HepG2 (cell line): Measurements from ENCODE around the gene AAMP. TPM values are rescaled to one million over a fixed set of nuclear protein-coding genes. Genes with fewer than 3 reads are reported as not detected.

Experiments
- HOXA9 ChIP-seq: sonication (generic); formaldehyde crosslinking; IDR thresholded peaks from 2 replicates; pipeline ENCODE4 v1.8.1; 2022; ENCODE audit warnings: missing genetic modification reagents, mild to moderate bottlenecking, moderate library complexity, borderline replicate concordance
- ISL2 ChIP-seq: sonication (generic); formaldehyde crosslinking; IDR thresholded peaks from 2 replicates; pipeline ENCODE4 v1.5.0; 2020; ENCODE audit warnings: missing genetic modification reagents
- KDM4B ChIP-seq: sonication (generic); formaldehyde crosslinking; IDR thresholded peaks from 2 replicates; pipeline ENCODE4 v1.4.0; 2020; ENCODE audit warnings: missing genetic modification reagents
- MAZ ChIP-seq, 2 experiments: sonication (generic) in 1 of 2; formaldehyde crosslinking in 1 of 2; IDR thresholded peaks; 2 replicates each; pipeline versions ENCODE4 v1.5.0 to v1.6.1; 2012 to 2020; ENCODE audit warnings: low read depth in 2 of 2, mild to moderate bottlenecking in 2 of 2, borderline replicate concordance in 1 of 2, improper control_type of control experiment in 1 of 2, low read length in 1 of 2, missing genetic modification reagents in 1 of 2, moderate library complexity in 1 of 2
- PAX8 ChIP-seq: sonication (generic); formaldehyde crosslinking; IDR thresholded peaks from 2 replicates; pipeline ENCODE4 v1.8.0; 2022; ENCODE audit warnings: mild to moderate bottlenecking, missing genetic modification reagents, borderline replicate concordance
- PHF5A ChIP-seq: IDR thresholded peaks from one replicate; pipeline ENCODE4 v1.6.1; 2018; ENCODE audit warnings: low read depth, missing genetic modification reagents; ENCODE audit not compliant: unreplicated experiment
- PPARG ChIP-seq: conservative IDR thresholded peaks from 2 replicates; pipeline ENCODE4 v1.6.1; 2016; ENCODE audit warnings: missing biosample characterization, missing genetic modification reagents
- RBAK ChIP-seq: sonication (generic); formaldehyde crosslinking; IDR thresholded peaks from 2 replicates; pipeline ENCODE4 v1.5.1; 2020; ENCODE audit warnings: mild to moderate bottlenecking, missing genetic modification reagents
- STAT5B ChIP-seq: sonication (generic); formaldehyde crosslinking; IDR thresholded peaks from 2 replicates; pipeline ENCODE4 v1.4.0; 2020; ENCODE audit warnings: missing genetic modification reagents
- THAP9 ChIP-seq: sonication (generic); formaldehyde crosslinking; IDR thresholded peaks from 2 replicates; pipeline ENCODE4; 2020; ENCODE audit warnings: missing genetic modification reagents, mild to moderate bottlenecking, borderline replicate concordance
- USF2 ChIP-seq, 2 experiments: sonication (generic) in 1 of 2; formaldehyde crosslinking in 1 of 2; IDR thresholded peaks; 2 replicates each; pipeline versions ENCODE4 v1.5.1 to v1.6.1; 2011 to 2020; ENCODE audit warnings: borderline replicate concordance in 1 of 2, low read depth in 1 of 2, low read length in 1 of 2, mild to moderate bottlenecking in 1 of 2, missing genetic modification reagents in 1 of 2, moderate library complexity in 1 of 2
- ZBTB3 ChIP-seq: sonication (generic); formaldehyde crosslinking; IDR thresholded peaks from 2 replicates; pipeline ENCODE4 v1.4.0; 2020; ENCODE audit warnings: low read depth, mild to moderate bottlenecking, moderate library complexity, missing genetic modification reagents, borderline replicate concordance
- ZBTB44 ChIP-seq: sonication (generic); formaldehyde crosslinking; IDR thresholded peaks from 2 replicates; pipeline ENCODE4 v1.4.0; 2020; ENCODE audit warnings: missing genetic modification reagents
- ZFAT ChIP-seq: sonication (generic); formaldehyde crosslinking; conservative IDR thresholded peaks from 2 replicates; pipeline ENCODE4 v1.8.1; 2023; ENCODE audit warnings: missing genetic modification reagents, inconsistent platforms
- ZMYM4 ChIP-seq: sonication (generic); formaldehyde crosslinking; IDR thresholded peaks from 2 replicates; pipeline ENCODE4 v1.8.1; 2023; ENCODE audit warnings: mild to moderate bottlenecking, missing genetic modification reagents
- ZNF20 ChIP-seq: sonication (generic); formaldehyde crosslinking; IDR thresholded peaks from 2 replicates; pipeline ENCODE4 v1.4.0; 2020; ENCODE audit warnings: mild to moderate bottlenecking, moderate library complexity, missing genetic modification reagents
- ZNF354B ChIP-seq: sonication (generic); formaldehyde crosslinking; IDR thresholded peaks from 2 replicates; pipeline ENCODE4 v1.8.0; 2022; ENCODE audit warnings: mild to moderate bottlenecking, missing genetic modification reagents
- ZNF678 ChIP-seq: sonication (generic); formaldehyde crosslinking; IDR thresholded peaks from 2 replicates; pipeline ENCODE4 v1.4.0; 2020; ENCODE audit warnings: mild to moderate bottlenecking, missing genetic modification reagents
- ZNF749 ChIP-seq: sonication (generic); formaldehyde crosslinking; IDR thresholded peaks from 2 replicates; pipeline ENCODE4 v1.8.0; 2022; ENCODE audit warnings: mild to moderate bottlenecking, missing genetic modification reagents, moderate library complexity, borderline replicate concordance
- ZNF775 ChIP-seq: sonication (generic); formaldehyde crosslinking; IDR thresholded peaks from 2 replicates; pipeline ENCODE4 v1.4.0; 2020; ENCODE audit warnings: missing genetic modification reagents, mild to moderate bottlenecking, moderate library complexity, borderline replicate concordance
- ZNF850 ChIP-seq: sonication (generic); formaldehyde crosslinking; conservative IDR thresholded peaks from 2 replicates; pipeline ENCODE4 v1.9.0; 2021; ENCODE audit warnings: mild to moderate bottlenecking, missing genetic modification reagents
- polyA plus RNA-seq, 8 experiments: library from polyadenylated mRNA; depleted of rRNA in 3 of 8; stranded (reverse) in 7 of 8; unstranded in 1 of 8; fragments of >200 nt; fragmentation: Illumina TruSeq in 4 of 8; extraction: Trizol in 4 of 8; gene quantifications; 2 replicates each; pipeline versions ENCODE4 v1.2.1 to v1.2.3, GENCODE V29; 2011 to 2016; ENCODE audit warnings: low read depth in 4 of 8, missing spikeins in 1 of 8, mixed read lengths in 1 of 8; ENCODE audit not compliant: insufficient read depth in 1 of 8
- total RNA-seq, 5 experiments: library from RNA; depleted of rRNA; stranded (reverse); fragments of >200 nt; fragmentation: Illumina TruSeq; extraction: Trizol; gene quantifications; 2 replicates each; pipeline ENCODE4 v1.2.3, GENCODE V29; 2016; ENCODE audit warnings: low read depth in 1 of 5

The AAMP gene
- total and polyA plus RNA-seq, 2 of the 13 experiments (the other 11 are each of a cell fraction or from before 2014, with no cell fraction given): 110 to 186 TPM

DNA sequence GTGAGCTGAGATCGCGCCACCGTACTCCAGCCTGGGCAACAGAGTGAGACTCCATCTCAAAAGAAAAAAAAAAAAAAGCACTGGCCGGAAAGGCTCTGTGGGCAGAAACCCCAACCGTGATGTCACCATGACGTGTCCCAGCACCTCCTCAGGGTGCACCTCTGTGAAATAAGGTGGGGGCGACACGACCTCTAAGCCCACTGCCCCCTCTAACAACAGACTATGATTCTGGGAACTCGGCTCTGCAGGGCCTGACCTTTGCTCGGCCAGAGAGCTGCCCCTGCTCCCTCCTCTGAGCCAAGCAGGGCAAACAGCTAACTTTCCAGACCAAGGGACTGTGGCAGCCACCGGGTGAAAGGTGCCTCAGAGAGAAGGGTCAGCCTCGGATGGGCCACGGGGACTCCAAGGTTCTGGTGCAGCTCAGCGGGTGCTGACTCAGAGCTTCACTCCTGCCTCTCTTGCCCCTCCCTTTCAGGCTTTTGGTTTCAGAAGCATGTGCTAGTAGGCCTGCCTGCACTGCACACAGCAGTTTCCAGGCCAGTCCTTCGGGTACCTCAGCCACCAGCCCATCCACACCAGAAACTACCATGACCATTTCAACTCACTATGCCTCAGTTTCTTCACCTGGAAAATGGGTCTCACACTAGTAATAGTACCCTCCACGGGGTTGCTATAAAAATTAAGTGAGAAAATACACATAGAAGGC, 14.3 kb upstream of the AAMP start (continued):
- TF ChIP-seq PHF5A (CRISPR knock-in tag): no peak
- TF ChIP-seq THAP9: no peak
- no peak for TF ChIP-seq PAX8 (CRISPR knock-in tag)
- 0 out of 2 replicates have a peak, but pooled peaks have one; percentile 20 for TF ChIP-seq MAZ (IDR thresholded peaks at IDR 0.05; ENCODE audit: borderline replicate concordance, low read depth, low read length)
- 0 out of 2 replicates have a peak, but pooled peaks have one; percentile 61 for TF ChIP-seq MAZ (CRISPR knock-in tag; IDR thresholded peaks at IDR 0.05; ENCODE audit: low read depth)
- TF ChIP-seq RBAK (CRISPR knock-in tag): no peak
- no peak for TF ChIP-seq KDM4B (CRISPR knock-in tag)
- TF ChIP-seq USF2 (IDR thresholded peaks at IDR 0.05; ENCODE audit: low read depth, low read length): no peak
- TF ChIP-seq USF2 (CRISPR knock-in tag; IDR thresholded peaks at IDR 0.05; ENCODE audit: borderline replicate concordance): no peak
- TF ChIP-seq ZBTB3 (CRISPR knock-in tag): no peak
- TF ChIP-seq ZMYM4: peak; percentile 42; the same call in 1 of the 2 replicates
- TF ChIP-seq ZNF775 (CRISPR knock-in tag): no peak
- no peak for TF ChIP-seq ZNF749 (CRISPR knock-in tag)
- peak; percentile 93 for TF ChIP-seq PPARG (CRISPR knock-in tag)
- TF ChIP-seq ZBTB44 (CRISPR knock-in tag): no peak
- TF ChIP-seq HOXA9: no peak
- TF ChIP-seq ISL2 (CRISPR knock-in tag): no peak
- TF ChIP-seq STAT5B: 0 out of 2 replicates have a peak, but pooled peaks have one; percentile 7
- no peak for TF ChIP-seq ZNF20 (CRISPR knock-in tag)
- no peak for TF ChIP-seq ZNF850 (CRISPR knock-in tag)
- TF ChIP-seq ZNF678 (CRISPR knock-in tag): no peak
- TF ChIP-seq ZNF354B (CRISPR knock-in tag): no peak
- TF ChIP-seq ZFAT: no peak
